Uterus (tissue), 4 donors: ENCODE results near the gene NCBP3. TPM values are rescaled to one million over a fixed set of nuclear protein-coding genes. Genes with fewer than 3 reads are reported as not detected.

ENCODE experiments used
- DNase-seq, 2 donors: peaks; one replicate each; pipeline ENCODE4 v3.0.0-alpha.2; 2019 to 2020
- H3K27ac ChIP-seq, 2 donors: fragments of 200-600 bp; sonication (generic); 1 replicate in 1 of 2; 2 replicates in 1 of 2; pipeline ENCODE4 v1.5.1; 2016 to 2018
- H3K27me3 ChIP-seq, 2 donors: fragments of 200-600 bp; sonication (generic); one replicate each; pipeline ENCODE4 v1.5.1; 2018 to 2019; ENCODE audit warnings: control low read depth in 1 of 2
- H3K36me3 ChIP-seq, 2 donors: fragments of 200-600 bp; sonication (generic); one replicate each; pipeline ENCODE4 v1.5.1; 2019; ENCODE audit warnings: control low read depth in 1 of 2
- H3K4me1 ChIP-seq, 2 donors: fragments of 200-600 bp; sonication (generic); one replicate each; pipeline ENCODE4 v1.5.1; 2018 to 2019; ENCODE audit warnings: control low read depth in 1 of 2
- H3K4me3 ChIP-seq, 2 donors: fragments of 200-600 bp; sonication (generic); 1 replicate in 1 of 2; 2 replicates in 1 of 2; pipeline ENCODE4 v1.5.1; 2018 to 2019; ENCODE audit warnings: mild to moderate bottlenecking in 1 of 2
- H3K9me3 ChIP-seq, 2 donors: fragments of 200-600 bp; sonication (generic); one replicate each; pipeline ENCODE4 v1.5.1; 2019; ENCODE audit warnings: control low read depth in 1 of 2
- POLR2A ChIP-seq, 2 donors: fragments of 450-650 bp; IDR thresholded peaks; one replicate each; pipeline ENCODE4 v1.6.1; 2016; ENCODE audit warnings: antibody characterized with exemption in 2 of 2, mild to moderate bottlenecking in 1 of 2, moderate library complexity in 1 of 2
- intact Hi-C: fragments of 100-400 bp; cut with DNase I; formaldehyde crosslinking; loops from one replicate; pipeline ENCODE4 v1.15.1; 2023; ENCODE audit warnings: low total_unique reads
- total RNA-seq, 4 donors: library from RNA; depleted of rRNA in 3 of 4; stranded (reverse); fragments of >200 nt in 3 of 4; gene quantifications; one replicate each; pipeline versions ENCODE4 v1.1.0 to v1.2.4, GENCODE V29; 2014 to 2023
- TF ChIP-seq, protein P1 (sequence below), 4 experiments: fragments of 200-600 bp in 2 of 4; fragments of 450-650 bp in 2 of 4; sonication (generic) in 2 of 4; IDR thresholded peaks; one replicate each; pipeline ENCODE4 v1.5.1; 2016 to 2019; ENCODE audit warnings: antibody characterized with exemption in 4 of 4, mild to moderate bottlenecking in 2 of 4, moderate library complexity in 1 of 4
- donor health status: DM: yes; HTN: yes; CAD: no.

The NCBP3 gene
- total RNA-seq, 4 donors from 2014 or later, result 16.5 to 46.7 (median 30.1) TPM

GRCh38 chr17:3867106-3867505, 21.1 kb upstream of the NCBP3 start:
- Histone ChIP-seq H3K36me3 (no peaks in the 10 kb centered on the region), H3K27ac (no peak overlapping the region), H3K4me1 (no peaks in the 10 kb centered on the region), H3K9me3 (no peaks in the 10 kb centered on the region), H3K27me3 (no peaks in the 10 kb centered on the region), H3K4me3 (no peak overlapping the region)
- DNase-seq, result no peak
- TF ChIP-seq POLR2A (IDR thresholded peaks at IDR 0.05), result no peak
- TF ChIP-seq, protein P1, sequence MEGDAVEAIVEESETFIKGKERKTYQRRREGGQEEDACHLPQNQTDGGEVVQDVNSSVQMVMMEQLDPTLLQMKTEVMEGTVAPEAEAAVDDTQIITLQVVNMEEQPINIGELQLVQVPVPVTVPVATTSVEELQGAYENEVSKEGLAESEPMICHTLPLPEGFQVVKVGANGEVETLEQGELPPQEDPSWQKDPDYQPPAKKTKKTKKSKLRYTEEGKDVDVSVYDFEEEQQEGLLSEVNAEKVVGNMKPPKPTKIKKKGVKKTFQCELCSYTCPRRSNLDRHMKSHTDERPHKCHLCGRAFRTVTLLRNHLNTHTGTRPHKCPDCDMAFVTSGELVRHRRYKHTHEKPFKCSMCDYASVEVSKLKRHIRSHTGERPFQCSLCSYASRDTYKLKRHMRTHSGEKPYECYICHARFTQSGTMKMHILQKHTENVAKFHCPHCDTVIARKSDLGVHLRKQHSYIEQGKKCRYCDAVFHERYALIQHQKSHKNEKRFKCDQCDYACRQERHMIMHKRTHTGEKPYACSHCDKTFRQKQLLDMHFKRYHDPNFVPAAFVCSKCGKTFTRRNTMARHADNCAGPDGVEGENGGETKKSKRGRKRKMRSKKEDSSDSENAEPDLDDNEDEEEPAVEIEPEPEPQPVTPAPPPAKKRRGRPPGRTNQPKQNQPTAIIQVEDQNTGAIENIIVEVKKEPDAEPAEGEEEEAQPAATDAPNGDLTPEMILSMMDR (IDR thresholded peaks at IDR 0.05), result no peak
- intact Hi-C loops, result no loop called here

GRCh38 chr17:3866276-3866675, 20.2 kb upstream of the NCBP3 start:
- Histone ChIP-seq H3K4me1 (no peaks in the 10 kb centered on the region), H3K27ac (no peak overlapping the region), H3K4me3 (no peak overlapping the region), H3K27me3 (no peaks in the 10 kb centered on the region), H3K36me3 (no peaks in the 10 kb centered on the region), H3K9me3 (no peaks in the 10 kb centered on the region)
- DNase-seq, result no peak
- no peak for TF ChIP-seq POLR2A (IDR thresholded peaks at IDR 0.05)
- TF ChIP-seq, protein P1 (IDR thresholded peaks at IDR 0.05), result no peak
- intact Hi-C loops, result no loop called here

- H3K9me3 ChIP-seq, result no peaks in the 10 kb centered on the region
- H3K36me3 ChIP-seq, result no peaks in the 10 kb centered on the region
- no peaks in the 10 kb centered on the region for H3K4me1 ChIP-seq
- intact Hi-C loops, result no loop called here
- no peak for DNase-seq
- H3K27ac ChIP-seq, result no peak overlapping the region
- TF ChIP-seq, protein P1 (IDR thresholded peaks at IDR 0.05), result no peak
- no peak for TF ChIP-seq POLR2A (IDR thresholded peaks at IDR 0.05)
- H3K27me3 ChIP-seq, result no peaks in the 10 kb centered on the region
- H3K4me3 ChIP-seq, result no peak overlapping the region
Observed at GRCh38 chr17:3865176-3865575, 19.1 kb upstream of the NCBP3 start.

GRCh38 chr17:3864534-3864933, 18.5 kb upstream of the NCBP3 start:
- TF ChIP-seq, protein P1 (IDR thresholded peaks at IDR 0.05), result no peak
- no peak for TF ChIP-seq POLR2A (IDR thresholded peaks at IDR 0.05)
- DNase-seq, result no peak
- no peaks in the 10 kb centered on the region for H3K9me3 ChIP-seq
- H3K4me1 ChIP-seq, result no peaks in the 10 kb centered on the region
- intact Hi-C loops, result loop anchor here (5.0 kb wide), 1 partner anchor 143 kb away; no protein-coding TSS in a partner anchor
- H3K27ac ChIP-seq, result no peak overlapping the region
- H3K27me3 ChIP-seq, result no peaks in the 10 kb centered on the region
- no peaks in the 10 kb centered on the region for H3K36me3 ChIP-seq
- H3K4me3 ChIP-seq, result no peak overlapping the region

GRCh38 chr17:3861761-3862681, 16.0 kb upstream of the NCBP3 start:
- TF ChIP-seq POLR2A (IDR thresholded peaks at IDR 0.05), result no peak
- TF ChIP-seq, protein P1 (IDR thresholded peaks at IDR 0.05), result no peak
- intact Hi-C loops, result loop anchor here (5.0 kb wide), 1 partner anchor 145 kb away; no protein-coding TSS in a partner anchor
- Histone ChIP-seq H3K27me3 (no peaks in the 10 kb centered on the region), H3K4me3 (no peak overlapping the region), H3K36me3 (no peaks in the 10 kb centered on the region), H3K9me3 (no peaks in the 10 kb centered on the region), H3K27ac (no peak overlapping the region), H3K4me1 (no peaks in the 10 kb centered on the region)
- DNase-seq, result no peak
